Neutrophil (primary cell): ENCODE results near the gene COMMD8.

Source experiments
- H3K27ac ChIP-seq: fragments of 200-600 bp; sonication (generic); 2 replicates; pipeline ENCODE4 v1.5.1; 2016; ENCODE audit warnings: mild to moderate bottlenecking, moderate library complexity
- H3K27me3 ChIP-seq: fragments of 200-600 bp; sonication (generic); 2 replicates; pipeline ENCODE4 v1.6.0; 2016; ENCODE audit warnings: mild to moderate bottlenecking
- H3K36me3 ChIP-seq: fragments of 200-600 bp; sonication (generic); 2 replicates; pipeline ENCODE4 v1.5.1; 2017
- H3K4me1 ChIP-seq, 2 experiments: fragments of 200-600 bp in 1 of 2; sonication (generic) in 1 of 2; 1 replicate in 1 of 2; 2 replicates in 1 of 2; pipeline versions ENCODE4 v1.5.1 to v1.6.1; 2013 to 2016; ENCODE audit warnings: low read depth in 1 of 2, low read length in 1 of 2, mild to moderate bottlenecking in 1 of 2, moderate library complexity in 1 of 2; ENCODE audit not compliant: control insufficient read depth in 1 of 2, insufficient read depth in 1 of 2
- H3K4me3 ChIP-seq, 2 experiments: fragments of 200-600 bp in 1 of 2; sonication (generic) in 1 of 2; 1 replicate in 1 of 2; 2 replicates in 1 of 2; pipeline ENCODE4 v1.5.1; 2013 to 2016; ENCODE audit warnings: low read depth in 1 of 2, low read length in 1 of 2, mild to moderate bottlenecking in 1 of 2, moderate library complexity in 1 of 2
- H3K9me3 ChIP-seq: fragments of 200-600 bp; sonication (generic); 2 replicates; pipeline ENCODE4 v1.5.1; 2016
- CTCF ChIP-seq: fragments of 200-600 bp; sonication (generic); IDR thresholded peaks from 2 replicates; pipeline ENCODE4 v1.5.1; 2016; ENCODE audit warnings: antibody characterized with exemption

COMMD8 gene

GRCh38 chr4:47483745-47484144, 20.2 kb upstream of the COMMD8 start:
- TF ChIP-seq CTCF: no peak
- Histone ChIP-seq H3K27me3 (no peaks in the 10 kb centered on the region), H3K36me3 (no peaks in the 10 kb centered on the region), H3K27ac (no peak overlapping the region), H3K9me3 (no peaks in the 10 kb centered on the region), H3K4me3 (no peak overlapping the region), H3K4me1 (peaks cover 25 to 27% of the 10 kb centered on the region in 2 experiments)

- no peaks in the 10 kb centered on the region for H3K36me3 ChIP-seq
- no peak overlapping the region for H3K4me3 ChIP-seq
- H3K4me1 ChIP-seq: peaks cover 25 to 27% of the 10 kb centered on the region in 2 experiments
- no peaks in the 10 kb centered on the region for H3K9me3 ChIP-seq
- H3K27me3 ChIP-seq: no peaks in the 10 kb centered on the region
- peak overlapping the region; percentile 49 for H3K27ac ChIP-seq
- TF ChIP-seq CTCF: no peak
Measured at GRCh38 chr4:47482326-47482725, 18.8 kb upstream of the COMMD8 start.

GRCh38 chr4:47478804-47479203, 15.3 kb upstream of the COMMD8 start:
- TF ChIP-seq CTCF: no peak
- Histone ChIP-seq H3K9me3 (no peaks in the 10 kb centered on the region), H3K27ac (no peak overlapping the region), H3K4me1 (peaks cover 10 to 11% of the 10 kb centered on the region in 2 experiments), H3K4me3 (no peak overlapping the region), H3K36me3 (no peaks in the 10 kb centered on the region), H3K27me3 (no peaks in the 10 kb centered on the region)

GRCh38 chr4:47475411-47475810, 11.9 kb upstream of the COMMD8 start:
- Histone ChIP-seq H3K4me1 (peaks cover 6 to 8% of the 10 kb centered on the region in 2 experiments), H3K4me3 (no peak overlapping the region), H3K27ac (no peak overlapping the region), H3K36me3 (no peaks in the 10 kb centered on the region), H3K9me3 (no peaks in the 10 kb centered on the region), H3K27me3 (no peaks in the 10 kb centered on the region)
- TF ChIP-seq CTCF: no peak

GRCh38 chr4:47474799-47475198, 11.3 kb upstream of the COMMD8 start:
- H3K4me3 ChIP-seq: no peak overlapping the region

More at GRCh38 chr4:47474799-47475198, 11.3 kb upstream of the COMMD8 start:
- H3K27me3 ChIP-seq: no peaks in the 10 kb centered on the region
- TF ChIP-seq CTCF: no peak
- no peaks in the 10 kb centered on the region for H3K9me3 ChIP-seq
- H3K4me1 ChIP-seq: peaks cover 6 to 8% of the 10 kb centered on the region in 2 experiments
- no peak overlapping the region for H3K27ac ChIP-seq
- H3K36me3 ChIP-seq: no peaks in the 10 kb centered on the region
